Renal cortical epithelial cell (primary cell): Measurements from ENCODE around the gene RELL1. TPM values are rescaled to one million over a fixed set of nuclear protein-coding genes. Genes with fewer than 3 reads are reported as not detected.
"Not testable (repeated sequence)": the region's sequence is repeated elsewhere in the genome, so short reads cannot be mapped to it uniquely, and the experiment has no call there.

Source experiments
- DNase-seq: peaks from one replicate; pipeline ENCODE4 v3.0.0-alpha.2; 2011; ENCODE audit warnings: low read depth
- total RNA-seq: library from RNA; depleted of rRNA; stranded (reverse); fragments of >200 nt; gene quantifications from 2 replicates; pipeline ENCODE4 v1.2.3, GENCODE V29; 2014

RELL1 gene
- total RNA-seq, 1 donor from 2014 or later, result 71.7 TPM

DNA sequence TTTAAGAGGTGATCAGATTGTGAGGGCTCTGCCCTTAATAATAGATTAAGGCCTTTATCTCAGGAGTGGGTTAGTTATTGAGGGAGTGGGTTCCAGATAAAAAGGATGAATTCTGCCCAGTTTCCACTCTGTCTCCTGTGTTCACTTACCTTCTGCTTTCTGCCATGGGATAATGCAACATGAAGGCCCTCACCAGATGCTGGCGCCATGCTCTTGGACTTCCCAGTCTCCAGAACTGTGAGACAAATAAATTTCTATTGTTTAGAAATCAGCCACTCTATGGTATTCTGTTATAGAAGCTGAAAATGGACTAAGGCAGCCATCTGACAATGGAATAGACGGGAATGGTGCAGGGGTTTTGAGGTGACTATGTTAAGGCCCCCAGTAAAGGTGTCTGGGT is 6.9 kb upstream of the RELL1 start:
- DNase-seq, result no peak

DNA sequence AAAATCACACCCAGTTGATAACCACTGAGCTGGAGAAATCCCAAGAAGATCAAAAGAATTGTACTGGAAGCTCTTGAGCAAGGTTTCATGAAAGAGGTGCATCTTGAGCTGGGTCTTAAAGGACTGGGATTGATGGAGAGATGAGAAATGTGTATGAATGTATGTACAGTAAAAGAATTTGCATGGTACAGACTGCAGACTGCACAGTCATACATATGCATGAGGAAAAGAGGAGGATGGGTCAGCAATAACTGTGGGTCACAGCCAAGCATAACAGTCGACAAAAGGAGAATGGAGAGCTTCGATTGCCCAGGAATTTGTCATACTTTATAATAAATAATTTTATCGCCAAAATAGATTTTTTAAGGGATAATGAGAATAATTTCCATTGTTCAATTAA is 4.8 kb upstream of the RELL1 start:
- DNase-seq, result no peak

DNA sequence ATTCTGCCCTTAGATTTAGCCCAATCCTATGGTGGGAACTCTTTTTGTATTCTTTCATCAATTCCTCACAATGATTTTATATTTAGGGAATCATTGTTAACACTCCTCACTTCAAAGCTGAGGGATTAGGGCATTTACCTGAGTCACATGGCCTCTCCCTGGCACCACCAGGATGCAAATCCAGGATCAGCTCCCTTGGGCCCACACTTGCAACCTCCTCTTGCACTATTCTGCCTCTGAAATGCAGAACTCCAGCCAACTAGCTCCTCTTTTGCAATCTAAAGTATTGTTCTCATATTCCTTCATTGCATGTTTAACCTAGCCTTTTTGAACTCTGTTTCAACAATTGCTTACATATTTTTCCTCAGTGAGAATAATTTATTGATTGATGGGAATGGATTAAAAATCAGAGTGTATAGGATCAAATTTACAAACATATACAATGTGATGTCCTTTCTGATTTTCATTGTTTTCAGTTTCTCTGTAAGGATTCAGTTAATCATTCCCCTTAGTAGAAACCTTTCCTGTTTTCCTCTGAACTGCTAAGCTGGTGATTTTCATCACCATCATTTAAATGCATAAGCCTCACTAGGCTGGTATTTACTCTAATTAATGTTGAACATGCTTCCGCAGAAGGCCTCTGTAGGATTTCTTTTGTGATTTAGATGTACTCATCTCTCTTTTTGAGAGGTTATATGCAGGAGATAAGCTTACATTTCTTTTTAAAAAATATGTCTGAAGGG is 3.3 kb upstream of the RELL1 start:
- peak; percentile 75 for DNase-seq

DNA sequence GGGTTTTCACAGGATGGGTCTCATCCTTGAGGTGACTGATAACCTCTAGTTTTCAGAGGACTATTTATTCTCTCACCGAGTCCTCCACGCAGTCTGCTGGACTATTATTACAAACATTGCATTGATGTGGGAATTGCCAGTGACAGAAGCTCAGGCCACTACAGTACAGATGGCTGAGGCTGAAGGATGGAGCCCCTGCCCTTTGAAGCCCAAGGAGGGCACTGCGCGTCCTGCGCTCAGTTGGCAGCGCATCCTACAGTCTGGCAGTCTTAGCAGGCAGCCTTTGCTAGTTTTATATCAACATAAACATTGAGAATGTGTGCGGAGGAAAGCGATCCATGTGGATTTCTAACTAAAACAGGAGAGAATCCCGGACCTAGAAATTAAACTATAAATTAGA is 1.5 kb upstream of the RELL1 start:
- no peak for DNase-seq

DNA sequence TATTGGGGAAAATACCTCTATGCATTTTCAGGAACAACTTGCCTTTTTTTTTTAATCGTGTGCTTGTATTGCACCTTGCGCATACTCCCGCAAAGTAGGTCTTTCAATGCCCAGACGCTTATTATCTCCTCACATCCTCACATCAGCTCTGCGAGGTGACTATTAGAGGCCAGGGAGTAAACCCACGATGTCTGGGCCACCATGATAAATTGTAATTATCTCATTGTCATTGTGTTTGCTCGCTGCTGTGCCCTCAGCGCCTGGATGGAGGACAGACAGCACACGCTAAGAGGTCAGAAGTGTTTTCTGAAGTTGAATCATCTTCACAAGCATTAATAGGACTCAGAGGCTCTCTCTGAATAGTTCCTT is 1.0 kb upstream of the RELL1 start:
- DNase-seq, result no peak

DNA sequence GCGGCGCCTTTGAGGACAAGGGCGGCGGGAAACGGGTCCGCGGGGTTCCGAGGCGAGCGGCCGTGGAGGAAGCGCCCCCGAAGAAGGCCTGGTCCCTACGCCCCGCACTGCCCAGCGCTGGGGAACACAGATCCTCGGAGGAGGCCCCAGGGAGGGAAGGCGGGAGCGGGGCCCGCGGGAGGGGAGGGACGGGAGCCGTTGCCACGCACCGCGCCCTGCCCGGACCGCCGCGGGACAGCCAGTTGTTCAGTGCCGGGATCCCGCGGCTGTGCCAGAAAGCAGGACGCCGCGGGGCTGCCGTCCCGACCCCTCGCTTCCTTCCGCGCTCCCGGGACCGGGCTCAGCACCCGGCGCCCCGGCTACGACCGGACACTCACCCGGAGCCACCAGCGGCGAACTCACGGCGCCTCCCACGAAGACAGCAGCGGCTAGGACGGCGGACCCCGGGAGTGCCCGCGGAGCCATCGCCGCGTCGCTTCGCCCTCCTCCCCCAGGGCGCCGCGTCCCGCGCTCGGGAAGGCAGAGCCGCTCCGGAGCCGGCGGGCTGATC is 278 bp downstream of the RELL1 start:
- DNase-seq, result no peak

DNA sequence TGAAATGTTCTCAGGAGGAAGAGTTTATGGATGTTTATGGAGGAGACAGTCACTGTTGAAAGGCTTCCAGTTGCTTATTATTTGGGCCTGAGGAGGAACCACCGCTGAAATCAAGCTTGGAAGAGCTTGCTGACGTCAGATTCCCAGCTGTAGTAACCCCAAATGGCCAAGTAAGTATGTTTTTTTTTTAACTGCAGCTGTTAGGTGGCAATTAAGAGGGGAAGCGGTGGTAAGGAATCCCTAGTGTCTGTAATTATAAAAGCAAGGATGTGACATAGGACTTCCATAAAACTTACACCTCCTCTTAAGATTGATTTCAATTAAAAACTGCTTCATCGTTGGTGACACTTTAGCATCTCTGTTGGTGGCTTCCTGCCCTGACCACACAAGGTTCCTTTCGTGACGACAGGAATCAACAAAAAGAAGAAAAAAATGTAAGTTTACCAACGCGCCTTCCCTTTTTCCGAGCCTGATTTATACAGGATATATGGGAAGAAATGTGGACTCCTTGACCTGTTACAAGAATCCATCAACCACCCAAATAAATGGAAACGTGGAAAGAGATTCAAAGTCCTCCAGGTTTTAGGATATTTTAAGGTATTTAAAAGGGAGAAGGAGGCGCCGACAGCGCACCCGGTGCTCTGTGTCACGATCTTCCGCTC is 884 bp downstream of the RELL1 start:
- no peak for DNase-seq

DNA sequence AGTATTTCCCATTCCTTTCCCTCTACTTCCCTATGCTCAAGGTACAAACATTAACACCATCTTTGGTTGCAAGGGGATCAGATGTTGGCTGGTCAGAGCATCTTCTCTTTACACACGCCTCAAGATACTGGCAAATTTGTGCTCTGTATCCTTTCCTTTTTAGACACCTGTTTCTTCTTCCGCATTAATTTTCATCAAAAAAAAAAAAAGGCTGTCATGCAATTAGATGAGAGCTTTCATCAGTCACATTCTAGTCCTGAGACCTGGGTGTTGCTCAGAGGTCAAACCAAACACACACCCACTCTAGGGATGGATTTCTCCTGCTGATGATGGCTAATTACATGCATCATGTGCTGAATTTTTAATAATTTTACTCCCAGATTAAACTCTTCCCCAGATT is 2.0 kb downstream of the RELL1 start:
- no peak for DNase-seq

DNA sequence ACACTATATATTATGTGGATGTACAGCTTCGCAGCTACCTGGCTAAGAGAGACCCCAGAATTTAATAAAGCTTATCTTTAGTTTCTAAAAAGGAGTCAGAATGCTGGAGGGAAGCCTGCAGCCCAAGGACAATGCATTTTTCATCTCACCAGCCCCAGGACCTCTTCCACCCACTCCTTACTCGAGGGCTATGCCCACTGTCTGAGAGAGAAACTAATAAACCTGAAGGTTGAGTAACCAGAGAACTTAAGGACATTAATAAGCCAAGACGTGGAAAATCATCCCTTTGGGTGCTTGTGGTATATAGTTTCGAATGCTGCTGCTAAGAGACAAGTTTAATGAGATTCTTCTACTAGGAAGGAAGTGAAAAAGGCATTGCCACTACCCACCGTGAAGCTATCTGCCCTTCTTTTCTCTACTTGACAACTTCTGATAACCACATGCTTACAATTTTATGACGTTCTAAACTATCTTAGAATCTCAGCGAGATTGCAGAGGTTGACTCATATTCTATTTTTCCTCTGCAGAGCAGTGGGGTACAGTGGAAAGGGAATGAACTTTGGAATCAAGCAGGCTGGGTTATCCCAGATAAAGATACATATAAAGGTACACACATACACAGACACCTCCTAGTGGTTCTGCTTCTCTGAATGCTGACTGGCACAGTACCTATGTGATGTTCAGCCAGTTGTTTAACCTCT is 3.3 kb downstream of the RELL1 start:
- DNase-seq, result peak; percentile 40

DNA sequence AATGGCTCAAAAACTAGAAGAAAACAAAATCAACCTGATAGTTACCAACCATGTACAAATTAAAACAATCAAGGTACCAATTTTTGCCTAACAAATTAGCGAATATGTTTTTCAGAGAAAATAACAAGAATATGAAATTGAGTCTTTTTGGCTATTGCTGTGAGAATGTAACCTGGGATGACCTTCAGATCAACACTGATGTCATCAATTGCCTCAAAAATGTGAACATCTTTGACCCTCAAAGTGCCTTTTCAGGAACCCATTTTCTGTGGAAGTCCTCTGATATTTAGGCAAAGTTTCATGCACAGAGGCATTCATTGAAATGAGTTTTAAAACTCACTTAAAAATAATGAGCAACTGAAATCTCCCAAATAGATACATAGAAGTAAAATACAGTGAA is 6.1 kb downstream of the RELL1 start:
- no peak for DNase-seq

DNA sequence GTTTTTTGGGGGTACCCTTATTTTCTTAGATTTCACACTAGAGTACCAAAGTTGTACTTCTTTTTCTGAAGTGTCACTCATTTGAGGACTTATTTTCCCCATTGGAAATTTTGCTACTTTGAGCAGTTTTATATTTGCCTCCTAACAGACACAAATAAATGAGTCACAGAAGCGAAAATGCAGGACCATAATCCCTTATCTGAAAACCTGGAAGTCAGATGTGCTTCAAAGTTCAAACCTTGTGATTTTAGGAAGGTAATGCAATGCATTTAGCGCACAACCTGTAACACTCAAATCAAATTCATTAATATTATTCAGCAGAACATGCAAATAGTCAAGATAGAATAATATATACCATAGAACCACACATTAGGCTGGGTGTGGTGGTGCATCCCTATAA is 6.9 kb downstream of the RELL1 start:
- no peak for DNase-seq

DNA sequence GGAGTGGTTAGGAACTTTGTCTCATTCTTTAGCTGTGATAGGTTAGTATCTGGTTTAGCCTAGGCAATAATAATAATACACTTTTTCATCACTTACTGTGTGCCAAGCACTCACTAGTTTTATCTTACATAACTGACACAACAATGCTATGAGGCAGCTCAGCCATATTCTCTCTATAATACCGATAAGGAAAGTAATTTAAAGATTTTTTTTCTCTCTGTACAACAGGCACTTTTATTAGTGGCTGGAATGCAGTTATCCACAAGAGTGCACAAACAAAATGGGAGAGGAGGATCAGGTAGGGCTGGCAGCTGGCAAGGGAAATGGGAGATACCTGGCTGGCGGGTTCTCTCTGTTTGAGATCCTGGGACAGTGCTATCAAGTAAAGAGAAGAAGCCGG is 7.6 kb downstream of the RELL1 start:
- DNase-seq, result no peak

DNA sequence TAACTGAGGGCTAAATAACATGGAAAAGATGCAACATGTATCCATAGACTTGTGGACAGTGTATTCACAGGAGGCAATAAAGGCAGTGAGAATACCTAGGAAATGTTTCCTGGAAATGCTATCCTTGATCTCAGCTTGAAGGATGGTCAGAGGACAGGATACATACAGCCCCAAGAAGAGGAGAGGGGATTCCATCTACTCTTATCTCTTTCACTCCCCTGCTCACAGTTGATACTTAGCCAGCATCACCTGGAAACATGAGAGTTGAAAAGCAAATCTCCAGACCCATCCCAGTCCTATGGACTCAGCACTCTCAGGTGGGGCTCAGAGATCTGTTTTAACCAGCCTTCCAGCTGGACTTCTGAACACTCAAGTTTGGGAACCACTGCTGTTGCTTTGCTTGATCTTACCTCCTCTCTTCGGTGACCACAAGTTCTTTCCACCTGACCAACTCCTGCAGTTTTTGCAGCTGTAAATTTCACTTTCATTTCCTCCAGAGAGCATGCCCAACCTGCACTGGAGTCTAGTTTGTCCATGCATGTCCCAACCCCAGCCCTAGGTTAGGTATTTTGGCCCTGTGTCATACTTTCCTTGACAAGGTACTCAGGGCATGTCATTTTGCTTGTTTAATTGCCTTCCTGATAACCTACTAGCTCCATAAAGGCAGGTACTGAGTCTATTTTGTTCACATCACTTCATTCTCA is 10.4 kb downstream of the RELL1 start:
- peak; percentile 81 for DNase-seq

DNA sequence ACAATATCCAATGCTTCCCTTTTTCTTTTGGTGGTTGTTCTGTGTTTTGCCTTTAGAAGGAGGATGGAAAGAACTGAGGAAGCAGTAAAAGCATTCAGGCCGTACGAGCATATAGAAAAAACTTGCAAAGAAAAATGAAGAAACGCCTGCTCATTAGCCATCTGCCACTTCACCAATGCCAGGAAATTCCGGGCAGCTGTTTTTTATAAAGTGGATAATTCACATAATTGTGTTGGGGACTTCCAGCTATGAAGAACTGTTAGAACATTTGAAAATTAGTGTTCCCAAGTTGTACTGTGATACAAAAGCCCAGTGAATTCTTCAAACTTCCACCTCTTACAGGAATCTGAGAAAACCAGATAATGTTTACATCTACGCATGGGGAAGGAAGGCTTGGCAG is 11.7 kb downstream of the RELL1 start:
- DNase-seq, result no peak

DNA sequence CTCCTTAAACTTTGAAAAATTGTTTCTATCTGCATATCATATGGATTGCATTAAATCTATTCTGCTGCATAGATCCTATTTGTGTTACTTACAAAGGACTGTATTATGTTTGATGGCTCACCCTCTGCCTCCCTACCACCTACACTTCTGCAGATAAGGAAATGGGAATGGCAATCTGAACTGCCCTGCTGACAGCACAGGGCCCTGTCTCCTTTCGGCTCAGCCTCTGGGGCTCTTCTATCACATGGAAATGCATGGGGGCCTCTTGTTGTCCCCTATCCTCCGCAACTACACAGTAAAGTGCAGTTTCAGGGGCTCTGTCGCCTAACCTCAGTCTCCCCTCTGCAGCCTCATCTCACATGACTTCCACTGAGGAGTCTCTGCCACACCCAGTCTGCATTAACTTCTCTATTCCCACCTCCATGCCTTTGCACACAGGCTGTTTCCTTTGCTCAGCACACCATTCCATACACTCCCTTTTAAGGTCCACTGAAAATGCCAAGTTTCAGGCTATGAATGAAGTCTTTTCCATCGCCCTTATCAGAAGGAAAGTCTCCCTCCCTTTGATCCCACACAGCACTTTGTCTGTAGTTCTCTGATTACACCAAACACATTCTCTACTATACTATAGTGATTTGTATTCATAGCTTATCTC is 12.5 kb downstream of the RELL1 start:
- no peak for DNase-seq

DNA sequence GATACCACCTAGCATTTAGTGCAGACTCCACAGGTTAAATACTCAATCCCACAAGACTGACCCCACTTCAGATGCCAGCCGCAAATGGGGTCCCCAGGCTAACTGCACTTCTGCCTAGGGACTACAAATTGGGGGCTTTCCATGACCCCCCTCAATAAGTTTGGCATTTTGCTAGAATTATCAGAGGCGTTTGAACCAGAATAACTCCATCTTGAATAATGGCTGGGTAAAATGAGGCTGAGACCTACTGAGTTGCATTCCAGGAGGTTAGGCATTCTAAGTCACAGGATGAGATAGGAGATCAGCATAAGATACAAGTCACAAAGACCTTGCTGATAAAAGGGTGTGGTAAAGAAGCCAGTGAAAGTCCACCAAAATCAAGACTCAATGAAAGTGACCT is 15.1 kb downstream of the RELL1 start:
- DNase-seq, result no peak

DNA sequence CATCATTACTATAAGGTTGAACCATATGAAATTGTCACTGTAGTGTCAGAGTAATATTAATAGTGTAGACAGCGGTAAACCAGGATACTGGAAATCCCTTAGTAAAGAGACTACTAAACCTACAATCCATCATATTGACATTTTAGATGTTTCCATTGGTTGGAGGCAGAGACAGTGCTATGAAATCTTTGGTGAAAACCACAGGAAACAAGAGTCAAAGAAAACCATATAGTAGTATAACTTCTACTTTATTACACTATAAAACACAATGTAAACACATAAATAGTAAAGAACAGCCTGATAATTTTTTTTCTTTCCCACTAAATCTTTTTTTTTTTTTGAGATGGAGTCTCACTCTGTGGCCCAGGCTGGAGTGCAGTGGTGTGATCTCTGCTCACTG is 15.9 kb downstream of the RELL1 start:
- DNase-seq, result no peak

DNA sequence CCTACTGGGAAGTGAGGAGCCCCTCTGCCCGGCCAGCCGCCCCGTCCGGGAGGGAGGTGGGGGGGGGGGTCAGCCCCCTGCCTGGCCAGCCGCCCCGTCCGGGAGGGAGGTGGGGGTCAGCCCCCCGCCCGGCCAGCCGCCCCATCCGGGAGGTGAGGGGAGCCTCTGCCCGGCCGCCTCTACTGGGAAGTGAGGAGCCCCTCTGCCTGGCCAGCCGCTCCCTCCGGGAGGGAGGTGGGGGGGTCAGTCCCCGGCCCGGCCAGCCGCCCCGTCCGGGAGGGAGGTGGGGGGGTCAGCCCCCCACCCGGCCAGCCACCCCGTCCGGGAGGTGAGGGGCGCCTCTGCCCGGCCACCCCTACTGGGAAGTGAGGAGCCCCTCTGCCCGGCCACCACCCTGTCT is 17.1 kb downstream of the RELL1 start:
- not testable (repeated sequence) for DNase-seq

DNA sequence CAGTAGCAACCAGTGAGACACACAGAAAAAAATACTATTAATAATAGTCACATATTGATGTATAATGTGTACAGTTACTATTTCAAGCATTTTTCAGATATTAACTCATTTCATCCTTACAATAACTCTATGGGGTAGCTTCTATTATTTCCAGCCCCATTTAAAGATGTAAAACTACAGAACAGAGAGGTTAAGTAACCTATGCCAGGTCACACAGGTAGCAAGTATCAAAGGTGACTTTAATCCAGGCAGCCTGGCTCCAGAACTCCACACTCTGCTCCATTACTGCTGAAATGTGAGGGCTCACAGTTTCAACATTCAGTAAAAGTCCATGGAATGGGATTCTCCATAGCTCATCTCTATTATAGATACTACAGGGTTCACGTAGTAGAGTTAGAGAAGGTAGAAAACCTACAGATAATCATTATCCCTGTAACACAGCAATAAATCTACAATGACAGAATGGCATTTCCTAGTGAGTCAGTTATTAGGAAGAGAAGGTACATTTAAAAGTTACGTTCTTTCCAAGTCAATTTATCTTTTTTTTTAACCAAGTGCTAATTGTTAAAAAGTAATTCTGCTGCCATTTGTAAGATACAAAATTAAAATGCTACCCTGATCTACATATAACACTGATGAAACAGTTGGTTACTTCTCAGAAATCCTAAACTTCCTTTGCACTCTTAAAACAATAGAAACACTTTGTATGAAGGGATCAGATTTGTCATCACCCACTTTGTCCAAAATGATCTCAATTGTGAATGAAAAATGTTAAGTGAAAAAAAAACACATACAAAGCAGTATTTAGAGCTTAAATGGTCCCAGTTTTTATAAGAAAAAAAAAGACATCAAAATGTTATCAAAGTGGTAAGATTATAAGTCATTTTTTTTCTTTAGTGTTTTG is 18.7 kb downstream of the RELL1 start:
- peak; percentile 41 for DNase-seq

DNA sequence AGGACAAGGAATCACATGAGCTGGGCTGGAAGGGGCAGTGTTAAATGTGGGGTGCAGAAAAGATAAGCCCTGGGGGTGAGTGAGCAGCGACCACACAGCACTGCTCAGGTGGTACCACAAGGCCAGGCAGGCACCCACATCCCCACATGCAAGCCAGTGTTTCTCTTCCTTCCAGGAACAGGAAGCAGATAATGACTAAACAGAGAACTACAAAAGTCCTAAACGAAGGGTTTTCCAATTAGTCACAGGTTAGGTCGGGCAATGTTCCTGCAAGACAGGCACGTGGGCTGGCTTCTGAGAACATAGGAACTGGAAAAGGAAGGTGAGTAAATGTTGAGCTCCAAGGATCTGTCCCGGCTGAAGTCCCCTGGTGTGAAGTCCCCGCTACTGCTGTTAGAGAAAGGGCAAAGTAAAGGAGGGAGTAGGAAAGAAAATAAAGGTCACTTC is 19.5 kb downstream of the RELL1 start:
- DNase-seq, result peak; percentile 99
